Left ventricle myocardium inferior (tissue), 1 donor: Measurements from ENCODE around the gene LINGO1. TPM values are rescaled to one million over a fixed set of nuclear protein-coding genes. Genes with fewer than 3 reads are reported as not detected.

Experiments
- DNase-seq: peaks from one replicate; pipeline ENCODE4 v3.0.0-alpha.2; 2020
- H3K27ac ChIP-seq: fragments of 200-600 bp; replicated peaks from 2 replicates; pipeline ENCODE4 v1.8.0; 2021
- H3K27me3 ChIP-seq: fragments of 200-600 bp; 2 replicates; pipeline ENCODE4 v1.8.0; 2021; ENCODE audit warnings: low read depth
- H3K36me3 ChIP-seq: fragments of 200-600 bp; 2 replicates; pipeline ENCODE4 v1.8.0; 2021
- H3K4me1 ChIP-seq: fragments of 200-600 bp; 2 replicates; pipeline ENCODE4 v1.8.0; 2021
- H3K4me3 ChIP-seq: fragments of 200-600 bp; 2 replicates; pipeline ENCODE4 v1.8.0; 2021; ENCODE audit warnings: mild to moderate bottlenecking, moderate library complexity
- H3K9me3 ChIP-seq: fragments of 200-600 bp; replicated peaks from 2 replicates; pipeline ENCODE4 v1.8.0; 2021
- intact Hi-C: fragments of 100-400 bp; cut with micrococcal nuclease; formaldehyde crosslinking; loops from one replicate; pipeline ENCODE4 v1.11.0; 2022
- total RNA-seq: library from RNA; stranded (reverse); fragmentation: NEBNext Ultra II Directional; extraction: Animal tissue kit (Norgen Biotek cat#: 25700); gene quantifications from one replicate; pipeline ENCODE4 v1.2.1, GENCODE V29; 2021
- TF ChIP-seq, protein P1 (sequence below): fragments of 200-600 bp; IDR thresholded peaks from 2 replicates; pipeline ENCODE4 v1.8.0; 2021; ENCODE audit warnings: antibody characterized with exemption, mild to moderate bottlenecking, borderline replicate concordance
- donor health status: DM: no; HTN: yes; CAD: no; lungs with severe emphysema.

Gene LINGO1
- total RNA-seq, 1 donor from 2014 or later: 0.96 TPM

DNA sequence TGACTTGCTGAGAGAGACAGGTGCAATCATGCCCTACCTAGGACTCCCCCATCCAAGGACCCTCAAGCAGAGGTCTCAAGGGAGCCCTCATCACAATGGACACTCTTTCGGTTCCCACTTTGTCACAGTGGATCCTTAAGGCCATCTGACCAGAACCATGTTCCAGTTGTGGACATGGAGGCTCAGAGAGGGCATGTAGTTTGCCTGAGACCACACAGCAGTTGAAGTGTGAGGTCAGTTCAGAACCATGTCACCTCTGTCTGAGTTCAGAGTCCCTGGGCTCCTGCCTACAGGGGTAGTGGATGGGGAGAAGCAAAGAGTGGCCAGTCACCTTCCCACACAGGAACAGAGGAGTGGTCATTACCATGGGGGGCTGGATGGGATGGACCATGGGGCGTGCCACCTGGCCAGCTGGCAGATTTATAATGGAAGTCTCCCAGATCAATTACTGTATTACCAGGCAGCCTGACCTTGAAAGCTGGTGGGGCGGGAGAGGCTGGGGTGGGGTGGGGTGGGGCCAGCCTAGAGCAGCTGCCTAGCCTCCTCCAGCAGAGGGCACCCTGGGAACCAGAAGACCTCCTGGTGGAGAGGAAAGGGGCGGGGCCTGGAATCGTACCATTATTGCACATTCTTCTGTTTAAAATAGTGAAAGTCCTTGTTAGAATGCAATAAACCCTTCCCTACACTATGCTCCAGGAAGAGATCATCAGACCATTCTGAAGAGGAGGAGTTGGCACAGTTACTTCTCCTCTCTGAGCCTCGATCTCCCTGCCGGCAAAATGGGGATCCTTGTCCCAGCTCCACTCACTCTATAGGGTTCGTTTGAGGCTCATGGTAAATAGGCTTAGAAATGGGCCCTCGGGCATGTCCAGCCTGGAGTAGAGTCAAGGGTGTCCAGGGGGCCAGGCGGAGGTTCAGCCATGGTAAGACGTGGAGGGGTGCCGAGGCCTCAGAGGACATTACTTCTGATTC is 26.9 kb upstream of the LINGO1 start:
- Histone ChIP-seq H3K27me3 (peaks cover 79% of the 10 kb centered on the region), H3K4me1 (no peaks in the 10 kb centered on the region), H3K27ac (no peak overlapping the region), H3K9me3 (no peaks in the 10 kb centered on the region), H3K36me3 (no peaks in the 10 kb centered on the region), H3K4me3 (no peak overlapping the region)
- peak; percentile 34 for DNase-seq
- TF ChIP-seq, protein P1, sequence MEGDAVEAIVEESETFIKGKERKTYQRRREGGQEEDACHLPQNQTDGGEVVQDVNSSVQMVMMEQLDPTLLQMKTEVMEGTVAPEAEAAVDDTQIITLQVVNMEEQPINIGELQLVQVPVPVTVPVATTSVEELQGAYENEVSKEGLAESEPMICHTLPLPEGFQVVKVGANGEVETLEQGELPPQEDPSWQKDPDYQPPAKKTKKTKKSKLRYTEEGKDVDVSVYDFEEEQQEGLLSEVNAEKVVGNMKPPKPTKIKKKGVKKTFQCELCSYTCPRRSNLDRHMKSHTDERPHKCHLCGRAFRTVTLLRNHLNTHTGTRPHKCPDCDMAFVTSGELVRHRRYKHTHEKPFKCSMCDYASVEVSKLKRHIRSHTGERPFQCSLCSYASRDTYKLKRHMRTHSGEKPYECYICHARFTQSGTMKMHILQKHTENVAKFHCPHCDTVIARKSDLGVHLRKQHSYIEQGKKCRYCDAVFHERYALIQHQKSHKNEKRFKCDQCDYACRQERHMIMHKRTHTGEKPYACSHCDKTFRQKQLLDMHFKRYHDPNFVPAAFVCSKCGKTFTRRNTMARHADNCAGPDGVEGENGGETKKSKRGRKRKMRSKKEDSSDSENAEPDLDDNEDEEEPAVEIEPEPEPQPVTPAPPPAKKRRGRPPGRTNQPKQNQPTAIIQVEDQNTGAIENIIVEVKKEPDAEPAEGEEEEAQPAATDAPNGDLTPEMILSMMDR: peak; percentile 65
- intact Hi-C loops: no loop called here

DNA sequence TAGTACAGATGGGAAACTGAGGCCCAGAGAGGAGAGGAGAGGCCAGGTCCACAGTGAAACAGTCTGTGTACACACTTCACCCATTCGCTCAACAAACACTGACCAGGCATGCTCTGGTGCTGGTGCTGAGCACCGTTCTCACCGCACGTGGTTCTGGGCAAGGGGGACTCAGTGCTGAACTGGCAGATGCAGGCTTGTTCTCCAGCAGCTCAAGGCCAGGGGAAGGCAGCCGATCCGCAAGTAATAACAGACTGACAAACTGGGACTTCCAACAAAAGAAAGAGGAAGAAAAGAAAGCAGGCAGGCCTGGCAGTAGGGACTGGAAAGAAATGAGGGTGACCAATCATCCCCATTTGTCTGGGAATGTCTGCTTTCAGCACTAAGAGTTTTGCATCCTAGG is 25.6 kb upstream of the LINGO1 start:
- intact Hi-C loops: no loop called here
- peaks cover 75% of the 10 kb centered on the region for H3K27me3 ChIP-seq

DNA sequence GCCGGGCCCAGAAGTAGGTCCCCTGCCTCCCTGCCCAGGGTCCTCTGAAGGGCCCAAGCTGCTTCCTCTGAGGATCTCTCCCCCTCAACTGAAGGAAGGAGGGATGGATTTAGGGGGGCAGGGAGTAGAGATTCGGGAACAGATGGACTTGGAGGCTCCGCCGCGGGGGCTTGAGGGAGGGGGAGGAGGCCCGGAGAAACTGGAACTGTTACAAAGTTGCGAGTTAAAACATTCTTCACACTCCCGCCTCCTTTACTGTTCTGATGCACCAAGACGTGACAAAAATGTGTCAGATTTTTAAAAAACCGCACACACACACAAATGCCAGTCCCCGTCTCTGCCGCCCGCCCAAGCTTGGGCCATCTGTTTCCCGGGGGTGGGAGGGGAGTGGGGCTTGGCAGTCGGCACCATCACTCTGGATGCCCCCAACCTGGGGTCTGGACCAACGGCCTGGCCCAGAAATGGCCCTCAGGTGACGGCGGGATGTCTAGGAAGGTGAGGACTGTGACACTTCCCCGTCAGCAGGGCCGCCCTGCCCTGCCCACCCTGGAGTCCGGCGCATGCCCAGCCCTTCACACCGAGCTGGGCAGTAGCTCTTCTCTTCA is 25.0 kb upstream of the LINGO1 start:
- intact Hi-C loops: no loop called here
- H3K4me1 ChIP-seq: no peaks in the 10 kb centered on the region
- no peak overlapping the region for H3K4me3 ChIP-seq
- peaks cover 9% of the 10 kb centered on the region for H3K9me3 ChIP-seq
- TF ChIP-seq, protein P1: no peak
- no peak overlapping the region for H3K27ac ChIP-seq
- H3K27me3 ChIP-seq: peaks cover 74% of the 10 kb centered on the region
- no peak for DNase-seq
- no peaks in the 10 kb centered on the region for H3K36me3 ChIP-seq

More for the DNA sequence above, 25.6 kb upstream of the LINGO1 start:
- no peak for DNase-seq
- TF ChIP-seq, protein P1: no peak
- no peak overlapping the region for H3K4me3 ChIP-seq
- H3K36me3 ChIP-seq: no peaks in the 10 kb centered on the region
- H3K27ac ChIP-seq: no peak overlapping the region
- no peaks in the 10 kb centered on the region for H3K4me1 ChIP-seq
- H3K9me3 ChIP-seq: peaks cover 9% of the 10 kb centered on the region

DNA sequence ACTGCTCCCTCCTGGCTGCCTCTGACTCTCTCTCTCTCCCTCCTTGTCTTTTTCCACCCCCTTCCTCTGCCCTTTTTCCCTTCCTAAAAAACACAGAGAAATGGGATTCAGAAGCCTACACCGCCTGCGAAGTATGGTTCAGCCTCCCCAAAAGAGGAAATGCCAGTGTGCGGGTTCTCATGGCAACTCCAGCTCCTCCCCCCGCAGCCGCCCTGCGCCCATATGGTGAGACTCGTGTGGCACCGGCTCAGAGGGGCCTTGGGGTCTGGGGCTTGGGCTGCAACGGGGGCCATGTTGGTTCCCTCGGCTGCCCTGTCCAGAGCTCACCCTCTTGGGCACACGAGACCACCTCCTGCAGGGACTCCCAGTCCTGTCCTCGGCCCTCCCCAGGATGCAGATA is 23.6 kb upstream of the LINGO1 start:
- Histone ChIP-seq H3K36me3 (no peaks in the 10 kb centered on the region), H3K9me3 (peaks cover 9% of the 10 kb centered on the region), H3K4me3 (no peak overlapping the region), H3K27me3 (peaks cover 60% of the 10 kb centered on the region), H3K27ac (no peak overlapping the region), H3K4me1 (no peaks in the 10 kb centered on the region)
- TF ChIP-seq, protein P1: no peak
- DNase-seq: no peak
- intact Hi-C loops: no loop called here

DNA sequence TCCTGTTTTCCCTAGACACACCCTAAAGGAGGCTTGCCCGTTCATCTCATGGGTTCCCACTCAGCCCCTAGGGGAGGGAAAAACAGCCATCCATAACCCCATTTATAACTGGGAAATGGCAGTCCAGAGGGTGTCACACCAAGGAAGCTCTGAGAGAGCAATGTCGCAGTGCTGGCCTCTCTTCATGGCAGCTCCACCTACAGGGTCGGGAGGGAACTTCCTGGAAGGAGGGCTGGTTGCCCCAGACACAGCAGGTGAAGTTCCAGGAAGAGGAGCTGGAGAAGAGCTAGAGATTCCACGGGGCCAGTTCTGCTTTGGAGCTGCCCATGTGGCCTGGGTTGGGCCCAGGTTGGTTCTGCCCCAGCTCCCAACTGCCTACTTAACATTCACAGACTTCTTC is 22.3 kb upstream of the LINGO1 start:
- intact Hi-C loops: no loop called here
- DNase-seq: no peak

More for the DNA sequence above, 22.3 kb upstream of the LINGO1 start:
- TF ChIP-seq, protein P1: peak; percentile 29
- H3K27me3 ChIP-seq: peaks cover 50% of the 10 kb centered on the region
- no peaks in the 10 kb centered on the region for H3K36me3 ChIP-seq
- H3K4me1 ChIP-seq: no peaks in the 10 kb centered on the region
- no peak overlapping the region for H3K27ac ChIP-seq
- no peak overlapping the region for H3K4me3 ChIP-seq
- peaks cover 9% of the 10 kb centered on the region for H3K9me3 ChIP-seq
